ENCODE data around the gene SOAT2.

SOAT2 gene

GRCh38 chr12:53064613-53065436, 38.5 kb upstream of the SOAT2 start:
- no peak for DNase-seq (ENCODE audit: low read depth in 2 of 2)

- DNase-seq (ENCODE audit: low read depth in 2 of 2) = no peak
These were observed 37.8 kb upstream of the SOAT2 start for GRCh38 chr12:53065470-53065869.

- peak in 1 of 2 donors; percentile 52 for DNase-seq (ENCODE audit: low read depth in 2 of 2)
These were observed 37.0 kb upstream of the SOAT2 start for GRCh38 chr12:53065975-53066931.

GRCh38 chr12:53067074-53067992, 36.0 kb upstream of the SOAT2 start:
- DNase-seq (ENCODE audit: low read depth in 2 of 2) = no peak

GRCh38 chr12:53067993-53068770, 35.1 kb upstream of the SOAT2 start:
- DNase-seq (ENCODE audit: low read depth in 2 of 2) = no peak

GRCh38 chr12:53068811-53069585, 34.3 kb upstream of the SOAT2 start:
- no peak for DNase-seq (ENCODE audit: low read depth in 2 of 2)

- no peak for DNase-seq (ENCODE audit: low read depth in 2 of 2)
These were observed 33.5 kb upstream of the SOAT2 start for GRCh38 chr12:53069621-53070410.

GRCh38 chr12:53070877-53071492, 32.3 kb upstream of the SOAT2 start:
- DNase-seq (ENCODE audit: low read depth in 2 of 2) = no peak

- no peak for DNase-seq (ENCODE audit: low read depth in 2 of 2)
These were observed 31.4 kb upstream of the SOAT2 start for GRCh38 chr12:53071591-53072551.

- no peak for DNase-seq (ENCODE audit: low read depth in 2 of 2)
These were observed 29.4 kb upstream of the SOAT2 start for GRCh38 chr12:53073881-53074280.

GRCh38 chr12:53074283-53074998, 28.8 kb upstream of the SOAT2 start:
- no peak for DNase-seq (ENCODE audit: low read depth in 2 of 2)

GRCh38 chr12:53074999-53075370, 28.3 kb upstream of the SOAT2 start:
- no peak for DNase-seq (ENCODE audit: low read depth in 2 of 2)

- DNase-seq (ENCODE audit: low read depth in 2 of 2) = no peak
These were observed 26.8 kb upstream of the SOAT2 start for GRCh38 chr12:53076461-53076860.

GRCh38 chr12:53077030-53077429, 26.3 kb upstream of the SOAT2 start:
- DNase-seq (ENCODE audit: low read depth in 2 of 2) = no peak

GRCh38 chr12:53078425-53079225, 24.7 kb upstream of the SOAT2 start:
- no peak for DNase-seq (ENCODE audit: low read depth in 2 of 2)
